K562 (cell line): ENCODE results near the gene MYO3B. TPM values are rescaled to one million over a fixed set of nuclear protein-coding genes. Genes with fewer than 3 reads are reported as not detected.
A peak's percentile ranks its signal among the peaks of the same experiment; 100 is the strongest.

Experiments
- ADNP ChIP-seq: fragments of 200-800 bp; sonication (Bioruptor generic); IDR thresholded peaks from 2 replicates; pipeline ENCODE4 v1.6.1; 2016; ENCODE audit warnings: missing genetic modification characterization, missing compliant biosample characterization
- ATF4 ChIP-seq: fragments of 450-650 bp; formaldehyde crosslinking; IDR thresholded peaks from 2 replicates; pipeline ENCODE4 v1.4.0; 2022; ENCODE audit warnings: mild to moderate bottlenecking, moderate library complexity
- BCL6 ChIP-seq: fragments of 250-450 bp; sonication (Bioruptor Pico); IDR thresholded peaks from 2 replicates; pipeline ENCODE4 v1.4.0; 2020
- CHD1 ChIP-seq: fragments of 200-600 bp; sonication (generic); IDR thresholded peaks from one replicate; pipeline ENCODE4 v1.6.1; 2012; ENCODE audit warnings: mild to moderate bottlenecking, moderate library complexity, low read length, inconsistent platforms
- DIDO1 ChIP-seq: fragments of 450-650 bp; IDR thresholded peaks from 2 replicates; pipeline ENCODE4 v1.6.1; 2016; ENCODE audit warnings: low read depth, missing biosample characterization, missing genetic modification characterization
- E2F6 ChIP-seq, 2 experiments: IDR thresholded peaks; 2 replicates each; pipeline ENCODE4 v1.6.1; 2011; ENCODE audit warnings: borderline replicate concordance in 1 of 2, control low read depth in 1 of 2, low read depth in 1 of 2, low read length in 1 of 2, mild to moderate bottlenecking in 1 of 2, mixed read lengths in 1 of 2, moderate library complexity in 1 of 2; ENCODE audit not compliant: insufficient read depth in 1 of 2, insufficient read length in 1 of 2, poor library complexity in 1 of 2, severe bottlenecking in 1 of 2; ENCODE audit errors: extremely low read depth in 1 of 2
- FOSL1 ChIP-seq: fragments of 200-800 bp; sonication (Bioruptor generic); conservative IDR thresholded peaks from 2 replicates; pipeline ENCODE4 v1.6.1; 2016; ENCODE audit warnings: missing genetic modification characterization, missing compliant biosample characterization
- FOXA1 ChIP-seq: fragments of 450-650 bp; IDR thresholded peaks from 2 replicates; pipeline ENCODE4 v1.6.1; 2016; ENCODE audit warnings: mild to moderate bottlenecking, borderline replicate concordance
- FOXJ3 ChIP-seq: sonication (generic); formaldehyde crosslinking; IDR thresholded peaks from 2 replicates; pipeline ENCODE4 v1.4.0; 2020; ENCODE audit warnings: mild to moderate bottlenecking, missing genetic modification reagents
- FOXP1 ChIP-seq: sonication (generic); formaldehyde crosslinking; IDR thresholded peaks from 2 replicates; pipeline ENCODE4 v1.8.0; 2022; ENCODE audit warnings: mild to moderate bottlenecking, missing genetic modification reagents
- GABPB1 ChIP-seq: sonication (generic); formaldehyde crosslinking; IDR thresholded peaks from 2 replicates; pipeline ENCODE4 v1.8.0; 2022; ENCODE audit warnings: mild to moderate bottlenecking, missing genetic modification reagents
- GTF2E2 ChIP-seq: fragments of 200-800 bp; sonication (Bioruptor generic); IDR thresholded peaks from 2 replicates; pipeline ENCODE4 v1.6.1; 2016; ENCODE audit warnings: missing genetic modification characterization, missing compliant biosample characterization
- GTF2F1 ChIP-seq: IDR thresholded peaks from 2 replicates; pipeline ENCODE4 v1.6.1; 2011; ENCODE audit warnings: low read depth, low read length, improper control_type of control experiment
- L3MBTL2 ChIP-seq: fragments of 450-650 bp; IDR thresholded peaks from 2 replicates; pipeline ENCODE4 v1.6.1; 2016; ENCODE audit warnings: mild to moderate bottlenecking, moderate library complexity
- MAFF ChIP-seq: IDR thresholded peaks from 2 replicates; pipeline ENCODE4 v1.6.1; 2012; ENCODE audit warnings: low read length, improper control_type of control experiment
- SRF ChIP-seq, 2 experiments: fragments of 250-450, 450-650 bp in 1 of 2; sonication (Bioruptor Pico) in 1 of 2; sonication (generic) in 1 of 2; formaldehyde crosslinking; IDR thresholded peaks; 2 replicates each; pipeline versions ENCODE4 v1.5.0 to v1.5.1; 2020 to 2022; ENCODE audit warnings: mild to moderate bottlenecking in 1 of 2, missing genetic modification reagents in 1 of 2
- TARDBP ChIP-seq: fragments of 450-650 bp; IDR thresholded peaks from 2 replicates; pipeline ENCODE4 v1.6.1; 2016
- TFE3 ChIP-seq: fragments of 450-650 bp; formaldehyde crosslinking; IDR thresholded peaks from 2 replicates; pipeline ENCODE4 v1.4.0; 2020; ENCODE audit warnings: mild to moderate bottlenecking, mixed read lengths
- ZNF41 ChIP-seq: fragments of 250-450 bp; sonication (Bioruptor Pico); conservative IDR thresholded peaks from 2 replicates; pipeline ENCODE4 v1.4.0; 2020; ENCODE audit warnings: mild to moderate bottlenecking
- ZNF511 ChIP-seq: sonication (generic); formaldehyde crosslinking; IDR thresholded peaks from 2 replicates; pipeline ENCODE4 v1.8.0; 2022; ENCODE audit warnings: mild to moderate bottlenecking, missing genetic modification reagents
- ZNF592 ChIP-seq: fragments of 450-650 bp; IDR thresholded peaks from 2 replicates; pipeline ENCODE4 v1.6.1; 2017; ENCODE audit warnings: antibody characterized with exemption, mild to moderate bottlenecking
- polyA plus RNA-seq, 8 experiments: library from polyadenylated mRNA; depleted of rRNA in 4 of 8; stranded (reverse) in 5 of 8; unstranded in 3 of 8; fragments of >200 nt; fragmentation: Nextera tagmentation in 2 of 8; fragmentation: Illumina TruSeq in 1 of 8; extraction: Ambion mirVana in 2 of 8; extraction: Trizol in 1 of 8; gene quantifications; 2 replicates each; pipeline versions ENCODE4 v1.2.1 to v1.2.3, GENCODE V29; 2011 to 2014; ENCODE audit warnings: inconsistent platforms in 1 of 8, missing spikeins in 1 of 8
- total RNA-seq, 7 experiments: library from RNA; depleted of rRNA in 6 of 7; stranded (reverse); fragments of >200 nt in 6 of 7; fragmentation: Illumina TruSeq in 2 of 7; extraction: Trizol in 2 of 7; gene quantifications; 2 replicates each; pipeline versions ENCODE4 v1.2.1 to v1.2.3, GENCODE V29; 2011 to 2021; ENCODE audit warnings: low replicate concordance in 1 of 7

Gene MYO3B
- total and polyA plus RNA-seq, 9 of the 15 experiments (the other 6 are each of a cell fraction or from before 2014, with no cell fraction given) = 2.7 to 6.5 (median 3.6) TPM

- TF ChIP-seq ATF4 (CRISPR knock-in tag) = peak; percentile 38; the same call in 1 of the 2 replicates
- no peak for TF ChIP-seq FOXA1
- TF ChIP-seq E2F6 (IDR thresholded peaks at IDR 0.05; ENCODE audit: borderline replicate concordance in 1 of 2, extremely low read depth in 1 of 2, insufficient read depth in 1 of 2, insufficient read length in 1 of 2, low read depth in 1 of 2, low read length in 1 of 2, poor library complexity in 1 of 2, severe bottlenecking in 1 of 2) = no peak
- TF ChIP-seq ZNF41 (CRISPR knock-in tag) = 0 out of 2 replicates have a peak, but pooled peaks have one; percentile 34
- TF ChIP-seq GABPB1 (CRISPR knock-in tag) = no peak
- TF ChIP-seq GTF2E2 (tag) = peak; percentile 9; the same call in 1 of the 2 replicates
- peak; percentile 77 to 92; a peak in 3 of 4 replicates for TF ChIP-seq SRF (CRISPR knock-in tag; IDR thresholded peaks at IDR 0.05)
- no peak for TF ChIP-seq L3MBTL2
- 0 out of 2 replicates have a peak, but pooled peaks have one; percentile 42 for TF ChIP-seq TARDBP
- TF ChIP-seq GTF2F1 = no peak
- TF ChIP-seq BCL6 (CRISPR knock-in tag) = 0 out of 2 replicates have a peak, but pooled peaks have one; percentile 34
- peak; percentile 80 for TF ChIP-seq FOSL1 (tag)
- 0 out of 2 replicates have a peak, but pooled peaks have one; percentile 24 for TF ChIP-seq ADNP (tag)
- TF ChIP-seq MAFF = peak; percentile 4; the same call in 1 of the 2 replicates
- no peak for TF ChIP-seq FOXP1 (CRISPR knock-in tag)
- no peak for TF ChIP-seq ZNF511 (CRISPR knock-in tag)
- TF ChIP-seq ZNF592 = peak; percentile 57; the same call in 1 of the 2 replicates
- TF ChIP-seq TFE3 (CRISPR knock-in tag) = 0 out of 2 replicates have a peak, but pooled peaks have one; percentile 7
- TF ChIP-seq FOXJ3 (CRISPR knock-in tag) = no peak
- no peak for TF ChIP-seq DIDO1 (tag)
- no peak for TF ChIP-seq CHD1
These were observed 145.8 kb downstream of the MYO3B start (continued) for GRCh38 chr2:170323743-170324142.
